Activated CD4-positive, alpha-beta memory T cell treated with anti-CD3 and anti-CD28 coated beads for 36 hours (primary cell): ENCODE results near the gene SERGEF. TPM values are rescaled to one million over a fixed set of nuclear protein-coding genes. Genes with fewer than 3 reads are reported as not detected.
"Not testable (repeated sequence)": the region's sequence is repeated elsewhere in the genome, so short reads cannot be mapped to it uniquely, and the experiment has no call there.

Source experiments
- CTCF ChIA-PET: fragments of 350-600 bp; sonication (Branson Sonifier 250); formaldehyde crosslinking; loops from one replicate; lab custom pipeline; 2021; ENCODE audit warnings: antibody characterized with exemption, inconsistent platforms; lab: Charles Lee
- POLR2A ChIA-PET: fragments of 350-600 bp; sonication (Branson Sonifier 250); formaldehyde crosslinking; loops from one replicate; lab custom pipeline; 2021; ENCODE audit warnings: antibody characterized with exemption; lab: Charles Lee
- DNase-seq: peaks from one replicate; pipeline ENCODE4 v3.0.0-alpha.2; 2020
- H3K27ac Mint-ChIP-seq: one replicate; pipeline ENCODE4 v1.8.0; 2021; ENCODE audit warnings: mixed read lengths
- H3K27me3 Mint-ChIP-seq: one replicate; pipeline ENCODE4 v1.8.0; 2021; ENCODE audit warnings: mixed read lengths
- H3K36me3 Mint-ChIP-seq: one replicate; pipeline ENCODE4 v1.8.0; 2021; ENCODE audit warnings: mixed read lengths
- H3K4me1 Mint-ChIP-seq: one replicate; pipeline ENCODE4 v1.8.0; 2021; ENCODE audit warnings: low read depth, mixed read lengths
- H3K4me3 Mint-ChIP-seq: one replicate; pipeline ENCODE4 v1.8.0; 2021; ENCODE audit warnings: mild to moderate bottlenecking, mixed read lengths
- H3K9me3 Mint-ChIP-seq: one replicate; pipeline ENCODE4 v1.8.0; 2021; ENCODE audit warnings: mixed read lengths
- intact Hi-C: fragments of 100-400 bp; cut with micrococcal nuclease; formaldehyde crosslinking; loops from one replicate; pipeline ENCODE4 v1.15.1; 2023
- total RNA-seq, 2 experiments: library from RNA; stranded (reverse); gene quantifications; one replicate each; pipeline ENCODE4 v1.2.3, GENCODE V29; 2021

SERGEF gene
- total RNA-seq, 2 experiments from 2014 or later = 42.7 to 44.2 TPM

- DNase-seq = no peak
- H3K9me3 Mint-ChIP-seq = no peaks in the 10 kb centered on the region
- POLR2A ChIA-PET = no interaction called here
- intact Hi-C loops = no loop called here
- H3K4me1 Mint-ChIP-seq = no peaks in the 10 kb centered on the region
- H3K27me3 Mint-ChIP-seq = no peaks in the 10 kb centered on the region
- CTCF ChIA-PET = no interaction called here
- no peak overlapping the region for H3K4me3 Mint-ChIP-seq
- H3K27ac Mint-ChIP-seq = no peak overlapping the region
- H3K36me3 Mint-ChIP-seq = peaks cover 2% of the 10 kb centered on the region
These were observed 114.8 kb downstream of the SERGEF start for GRCh38 chr11:17898071-17898470.

DNA sequence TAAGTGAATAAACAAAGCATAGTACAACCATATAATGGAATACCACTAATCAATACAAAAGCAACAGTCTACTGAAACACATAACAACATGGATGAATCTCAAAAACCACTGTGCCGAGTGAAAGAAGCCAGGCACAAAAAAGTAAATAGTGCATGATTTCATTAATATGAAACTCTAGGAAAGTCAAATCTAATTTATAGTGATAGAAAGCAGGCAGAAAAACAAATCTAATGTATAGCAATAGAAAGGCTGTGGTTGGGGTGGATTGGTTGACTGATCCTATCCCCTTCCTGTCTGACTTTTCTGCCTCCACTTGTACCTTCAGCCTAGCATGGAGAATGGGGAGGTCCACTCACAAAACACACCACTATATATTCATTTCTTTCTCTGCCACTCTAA, 115.4 kb downstream of the SERGEF start:
- no peak overlapping the region for H3K4me3 Mint-ChIP-seq
- H3K4me1 Mint-ChIP-seq = no peaks in the 10 kb centered on the region
- CTCF ChIA-PET = no interaction called here
- no peak overlapping the region for H3K27ac Mint-ChIP-seq
- intact Hi-C loops = no loop called here
- POLR2A ChIA-PET = no interaction called here
- no peaks in the 10 kb centered on the region for H3K27me3 Mint-ChIP-seq
- peaks cover 5% of the 10 kb centered on the region for H3K36me3 Mint-ChIP-seq
- no peaks in the 10 kb centered on the region for H3K9me3 Mint-ChIP-seq
- no peak for DNase-seq

- DNase-seq, H3K9me3 Mint-ChIP-seq, CTCF ChIA-PET, H3K27me3 Mint-ChIP-seq, H3K27ac Mint-ChIP-seq, H3K4me1 Mint-ChIP-seq, intact Hi-C loops, POLR2A ChIA-PET, H3K4me3 Mint-ChIP-seq, H3K36me3 Mint-ChIP-seq: not testable (repeated sequence)
These were observed 116.2 kb downstream of the SERGEF start for GRCh38 chr11:17896496-17897151.

GRCh38 chr11:17894929-17895658, 117.8 kb downstream of the SERGEF start:
- Mint-ChIP-seq H3K36me3 (peaks cover 6% of the 10 kb centered on the region), H3K4me1 (no peaks in the 10 kb centered on the region), H3K9me3 (no peaks in the 10 kb centered on the region), H3K4me3 (no peak overlapping the region), H3K27me3 (no peaks in the 10 kb centered on the region), H3K27ac (no peak overlapping the region)
- ChIA-PET CTCF (no interaction called here), POLR2A (no interaction called here)
- DNase-seq = no peak
- intact Hi-C loops = no loop called here

DNA sequence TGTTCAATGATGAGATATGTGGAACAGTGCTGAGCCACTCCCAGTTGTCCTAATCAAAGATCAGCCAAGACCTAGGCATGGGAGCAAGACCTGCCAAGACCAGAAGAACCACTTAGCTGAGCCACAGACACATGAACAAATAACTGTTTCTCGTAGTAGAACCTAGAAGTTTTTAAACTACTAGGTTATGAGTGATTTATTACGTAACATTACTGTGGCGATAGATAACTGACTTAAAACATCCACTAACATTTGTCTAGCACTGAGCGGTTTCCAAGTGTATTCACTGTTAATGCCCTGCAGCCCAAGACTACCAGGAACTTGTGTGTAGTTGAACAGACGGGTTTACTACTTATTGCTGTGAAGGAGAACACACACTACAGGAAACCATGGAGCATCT, 120.4 kb downstream of the SERGEF start:
- Mint-ChIP-seq H3K36me3 (peaks cover 6% of the 10 kb centered on the region), H3K9me3 (no peaks in the 10 kb centered on the region)

GRCh38 chr11:17890325-17890724, 122.5 kb downstream of the SERGEF start:
- CTCF ChIA-PET = no interaction called here
- no peak for DNase-seq
- POLR2A ChIA-PET = no interaction called here
- H3K4me1 Mint-ChIP-seq = no peaks in the 10 kb centered on the region
- peaks cover 6% of the 10 kb centered on the region for H3K36me3 Mint-ChIP-seq
- intact Hi-C loops = no loop called here
- no peak overlapping the region for H3K4me3 Mint-ChIP-seq
- H3K27me3 Mint-ChIP-seq = no peaks in the 10 kb centered on the region
- no peaks in the 10 kb centered on the region for H3K9me3 Mint-ChIP-seq
- H3K27ac Mint-ChIP-seq = no peak overlapping the region

More for the DNA sequence above, 120.4 kb downstream of the SERGEF start:
- DNase-seq = no peak
- intact Hi-C loops = no loop called here
- CTCF ChIA-PET = no interaction called here
- H3K4me1 Mint-ChIP-seq = no peaks in the 10 kb centered on the region
- no peak overlapping the region for H3K27ac Mint-ChIP-seq
- no peak overlapping the region for H3K4me3 Mint-ChIP-seq
- POLR2A ChIA-PET = no interaction called here
- no peaks in the 10 kb centered on the region for H3K27me3 Mint-ChIP-seq

GRCh38 chr11:17887779-17888178, 125.1 kb downstream of the SERGEF start:
- POLR2A ChIA-PET = no interaction called here
- H3K4me3 Mint-ChIP-seq = no peak overlapping the region
- no peaks in the 10 kb centered on the region for H3K27me3 Mint-ChIP-seq
- intact Hi-C loops = no loop called here
- no peaks in the 10 kb centered on the region for H3K9me3 Mint-ChIP-seq
- no peaks in the 10 kb centered on the region for H3K4me1 Mint-ChIP-seq
- peaks cover 5% of the 10 kb centered on the region for H3K36me3 Mint-ChIP-seq
- CTCF ChIA-PET = no interaction called here
- no peak for DNase-seq
- no peak overlapping the region for H3K27ac Mint-ChIP-seq

DNA sequence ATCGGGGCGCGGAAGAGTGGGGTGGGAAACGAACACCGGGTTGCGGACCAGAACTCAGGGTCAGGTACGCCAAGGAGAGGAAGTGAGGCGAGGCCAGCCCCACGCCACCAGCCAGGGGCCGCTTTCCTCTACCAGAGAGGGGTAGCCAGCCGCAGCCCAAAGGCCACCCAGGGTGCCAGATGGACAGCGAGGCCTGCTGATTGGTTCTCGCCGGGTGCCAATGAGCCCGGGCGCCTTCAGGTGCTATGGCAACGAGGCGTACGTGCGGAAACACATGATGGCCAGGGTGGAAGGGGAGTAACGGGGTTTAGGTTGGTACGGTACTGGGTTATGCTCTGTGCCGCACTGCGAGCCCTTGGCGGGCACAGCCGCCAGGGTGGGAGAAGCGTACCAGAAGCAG, 128.9 kb downstream of the SERGEF start:
- H3K9me3 Mint-ChIP-seq = no peaks in the 10 kb centered on the region

DNA sequence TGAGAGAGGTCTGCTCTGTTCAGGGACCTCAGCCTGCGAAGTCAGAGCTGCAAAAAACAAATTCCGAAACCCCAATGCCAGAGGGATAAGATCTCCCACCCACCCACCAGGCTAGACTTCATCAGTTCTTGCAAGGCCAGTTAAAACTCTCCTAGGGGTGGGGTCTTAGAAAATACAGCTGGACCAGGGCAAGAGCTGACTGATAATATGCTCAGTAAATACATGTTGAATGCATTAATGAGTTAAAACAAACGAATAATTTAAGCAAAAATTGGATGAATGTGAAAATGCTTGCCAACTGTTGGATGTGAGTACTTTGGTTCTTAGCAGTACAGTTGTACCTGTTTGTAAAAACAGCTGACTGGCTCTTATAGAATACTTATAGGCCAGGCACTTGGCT, 129.8 kb downstream of the SERGEF start:
- no peak for DNase-seq
- Mint-ChIP-seq H3K27ac (no peak overlapping the region), H3K4me1 (no peaks in the 10 kb centered on the region), H3K9me3 (no peaks in the 10 kb centered on the region), H3K27me3 (no peaks in the 10 kb centered on the region), H3K36me3 (no peaks in the 10 kb centered on the region), H3K4me3 (no peak overlapping the region)
- ChIA-PET POLR2A (no interaction called here), CTCF (no interaction called here)
- intact Hi-C loops = no loop called here

More for the DNA sequence above, 128.9 kb downstream of the SERGEF start:
- H3K27me3 Mint-ChIP-seq = no peaks in the 10 kb centered on the region
- H3K36me3 Mint-ChIP-seq = no peaks in the 10 kb centered on the region
- no peak overlapping the region for H3K4me3 Mint-ChIP-seq
- ChIA-PET POLR2A (no interaction called here), CTCF (interaction anchor here (1.5 kb wide), 1 partner anchor 66 kb away, joined by 3 read pairs; no protein-coding TSS in a partner anchor)
- no peak overlapping the region for H3K27ac Mint-ChIP-seq
- no peak for DNase-seq
- H3K4me1 Mint-ChIP-seq = no peaks in the 10 kb centered on the region
- intact Hi-C loops = no loop called here

DNA sequence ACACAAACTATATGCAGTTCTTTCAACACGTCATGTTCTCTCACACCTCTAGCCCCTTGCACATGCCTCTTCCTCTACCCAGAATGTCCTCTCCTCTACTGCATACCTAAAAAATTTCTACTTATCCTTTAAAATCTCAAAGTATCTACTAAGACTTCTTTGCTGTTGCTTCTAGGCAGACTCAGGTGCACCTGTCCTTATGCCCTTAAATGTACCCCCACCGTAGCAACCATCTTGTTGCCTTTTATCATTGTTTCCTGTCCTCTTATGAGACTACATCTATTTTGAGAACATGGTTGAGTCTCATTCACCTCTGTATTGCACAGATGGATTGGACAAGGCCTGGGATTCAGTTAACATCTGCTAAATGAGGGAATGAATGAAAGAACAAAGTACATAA, 134.1 kb downstream of the SERGEF start:
- no peak for DNase-seq
- POLR2A ChIA-PET = no interaction called here
- CTCF ChIA-PET = interaction anchor here (1.4 kb wide), 1 partner anchor 14 kb away, joined by 4 read pairs; no protein-coding TSS in a partner anchor
- intact Hi-C loops = no loop called here
- Mint-ChIP-seq H3K27me3 (no peaks in the 10 kb centered on the region), H3K4me1 (no peaks in the 10 kb centered on the region), H3K36me3 (peaks cover 7% of the 10 kb centered on the region), H3K4me3 (no peak overlapping the region), H3K27ac (no peak overlapping the region), H3K9me3 (no peaks in the 10 kb centered on the region)

GRCh38 chr11:17877886-17878285, 135.0 kb downstream of the SERGEF start:
- Mint-ChIP-seq H3K27me3 (no peaks in the 10 kb centered on the region), H3K9me3 (no peaks in the 10 kb centered on the region), H3K36me3 (peaks cover 10% of the 10 kb centered on the region), H3K4me3 (no peak overlapping the region), H3K4me1 (no peaks in the 10 kb centered on the region), H3K27ac (no peak overlapping the region)
- DNase-seq = no peak
- POLR2A ChIA-PET = no interaction called here
- CTCF ChIA-PET = interaction anchor here (1.4 kb wide), 1 partner anchor 13 kb away, joined by 4 read pairs; no protein-coding TSS in a partner anchor
- intact Hi-C loops = no loop called here

- no peak overlapping the region for H3K27ac Mint-ChIP-seq
- POLR2A ChIA-PET = no interaction called here
- intact Hi-C loops = no loop called here
- H3K9me3 Mint-ChIP-seq = no peaks in the 10 kb centered on the region
- no peak for DNase-seq
- no peaks in the 10 kb centered on the region for H3K27me3 Mint-ChIP-seq
- H3K4me1 Mint-ChIP-seq = no peaks in the 10 kb centered on the region
- H3K4me3 Mint-ChIP-seq = no peak overlapping the region
- CTCF ChIA-PET = interaction anchor here (0.8 kb wide), 1 partner anchor 146 kb away, joined by 4 read pairs; no protein-coding TSS in a partner anchor
- H3K36me3 Mint-ChIP-seq = peaks cover 17% of the 10 kb centered on the region
These were observed 136.0 kb downstream of the SERGEF start for GRCh38 chr11:17876827-17877226.
